Occipital lobe (tissue), 2 donors: ENCODE data around the gene BLTP3B. TPM values are rescaled to one million over a fixed set of nuclear protein-coding genes. Genes with fewer than 3 reads are reported as not detected.

Experiments used
- DNase-seq: peaks from one replicate; lab custom pipeline; 2025; lab: John Stamatoyannopoulos, UW
- total RNA-seq: library from RNA; depleted of rRNA; stranded (reverse); fragments of >200 nt; gene quantifications from one replicate; pipeline ENCODE4 v1.2.3, GENCODE V29; 2014

The BLTP3B gene
- total RNA-seq, 1 donor from 2014 or later = 99.2 TPM

GRCh38 chr12:100164153-100164704 is 21.6 kb upstream of the BLTP3B start:
- DNase-seq = no peak

GRCh38 chr12:100163416-100164152 is 20.9 kb upstream of the BLTP3B start:
- peak; percentile 71 for DNase-seq

DNA sequence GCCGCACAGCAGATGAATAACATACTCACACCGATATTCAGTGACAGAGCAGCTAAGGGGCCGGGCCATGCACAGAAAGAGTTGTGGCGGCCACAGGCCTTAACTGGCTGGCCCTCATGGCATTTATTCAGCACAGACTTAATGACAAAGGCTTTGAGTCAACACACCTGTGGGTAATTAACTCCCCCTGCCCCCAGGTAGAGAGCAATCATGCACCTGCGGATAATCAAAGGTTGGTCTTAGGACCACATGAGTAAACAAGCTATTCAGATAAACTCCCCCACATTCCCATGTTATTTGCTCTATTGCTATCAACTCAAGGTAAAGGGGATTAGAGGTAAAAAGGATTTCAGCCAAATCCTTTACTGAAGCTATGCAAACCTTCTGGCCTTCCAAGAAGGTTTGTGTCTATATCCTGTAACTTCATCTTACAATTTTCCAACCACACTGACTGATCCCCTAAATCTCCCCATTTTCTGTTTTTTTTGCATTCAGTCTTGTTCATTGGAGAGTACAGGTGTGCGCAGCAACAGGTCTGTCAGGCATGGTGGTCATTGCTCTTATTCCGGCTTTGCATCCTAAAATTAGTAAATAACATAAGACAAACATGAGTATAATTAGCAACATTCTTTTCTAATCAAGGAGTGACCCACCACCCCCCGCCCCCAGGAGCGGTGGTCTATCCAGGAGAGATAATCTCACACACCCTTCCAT is 16.9 kb upstream of the BLTP3B start:
- DNase-seq = no peak

DNA sequence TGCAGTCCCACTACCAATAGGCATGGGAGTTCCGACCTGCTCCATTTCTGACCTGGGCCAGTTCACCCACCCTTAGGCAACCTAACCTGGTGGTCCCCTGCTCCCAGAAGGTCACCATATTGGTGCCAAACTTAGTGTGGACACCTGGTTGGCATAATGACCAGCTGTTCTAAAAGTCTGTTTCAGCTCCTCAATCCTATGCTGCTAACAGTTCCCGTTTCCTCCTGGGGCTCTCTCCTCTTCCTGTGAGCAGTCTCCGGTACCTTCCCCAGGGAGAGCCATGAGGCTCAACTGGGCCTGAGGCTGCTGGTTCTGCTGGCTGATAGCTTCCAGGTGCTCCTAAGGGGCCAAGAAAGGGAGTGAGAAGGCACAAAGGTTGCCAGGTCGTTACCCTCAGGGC is 15.9 kb upstream of the BLTP3B start:
- no peak for DNase-seq

DNA sequence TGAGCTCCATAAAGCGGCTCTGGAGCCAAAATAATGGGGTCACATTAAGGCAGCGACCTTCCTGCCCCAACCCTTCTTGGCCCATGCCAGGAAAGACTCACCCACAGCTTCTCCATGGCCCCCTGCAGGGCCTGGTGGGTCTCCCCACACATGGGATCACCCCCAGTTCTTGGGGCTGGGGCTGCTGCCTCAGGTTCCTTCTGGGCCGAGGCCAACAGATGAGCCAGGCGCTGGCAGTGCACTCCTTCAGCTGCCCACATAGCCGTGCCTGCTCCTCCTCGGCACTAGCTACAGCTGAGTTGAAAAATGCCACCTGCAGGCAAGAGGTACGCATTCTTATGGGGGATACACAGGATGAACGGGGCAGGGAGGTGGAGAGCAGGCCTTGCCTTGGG is 14.8 kb upstream of the BLTP3B start:
- no peak for DNase-seq

- no peak for DNase-seq
Measured at GRCh38 chr12:100156731-100157426, 14.2 kb upstream of the BLTP3B start.

GRCh38 chr12:100154474-100155247 is 12.0 kb upstream of the BLTP3B start:
- peak; percentile 11 for DNase-seq

DNA sequence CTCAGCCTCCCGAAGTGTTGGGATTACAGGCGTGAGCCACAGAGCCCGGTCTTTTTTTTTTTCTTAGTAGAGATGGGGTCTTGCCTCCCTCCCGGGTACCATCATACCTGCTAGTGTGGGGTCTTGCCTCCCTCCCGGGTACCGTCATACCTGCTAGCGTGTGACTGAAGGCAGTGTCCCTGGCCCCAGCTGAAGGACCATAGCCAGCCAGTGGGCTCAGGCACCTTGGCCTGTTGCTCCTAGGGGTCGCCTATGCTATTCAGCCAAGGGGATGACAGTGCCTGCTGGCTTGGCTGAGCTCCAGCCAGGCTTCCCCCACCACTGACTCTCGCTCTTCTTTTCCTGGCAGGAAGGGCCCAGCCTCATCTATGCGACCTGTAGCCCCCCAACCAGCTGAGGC is 10.5 kb upstream of the BLTP3B start:
- no peak for DNase-seq

DNA sequence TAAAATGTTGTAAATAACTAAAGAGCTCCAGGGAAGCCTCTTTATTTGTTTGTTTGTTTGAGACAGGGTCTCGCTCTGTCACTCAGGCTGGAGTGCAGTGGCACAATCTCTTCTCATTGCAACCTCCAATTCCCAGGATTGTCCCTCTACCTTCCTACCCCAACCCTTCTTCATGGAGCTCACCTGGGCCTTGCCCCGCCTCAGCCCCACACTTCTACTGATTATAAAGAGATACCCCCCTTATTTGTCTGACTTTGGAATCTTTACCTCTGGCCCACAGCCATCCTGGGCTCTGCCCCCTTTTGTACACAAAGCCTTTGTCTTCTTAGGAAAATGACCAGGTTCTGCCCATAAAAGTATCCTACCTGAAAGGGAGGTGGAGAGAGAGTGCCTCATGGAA is 9.1 kb upstream of the BLTP3B start:
- DNase-seq = no peak

DNA sequence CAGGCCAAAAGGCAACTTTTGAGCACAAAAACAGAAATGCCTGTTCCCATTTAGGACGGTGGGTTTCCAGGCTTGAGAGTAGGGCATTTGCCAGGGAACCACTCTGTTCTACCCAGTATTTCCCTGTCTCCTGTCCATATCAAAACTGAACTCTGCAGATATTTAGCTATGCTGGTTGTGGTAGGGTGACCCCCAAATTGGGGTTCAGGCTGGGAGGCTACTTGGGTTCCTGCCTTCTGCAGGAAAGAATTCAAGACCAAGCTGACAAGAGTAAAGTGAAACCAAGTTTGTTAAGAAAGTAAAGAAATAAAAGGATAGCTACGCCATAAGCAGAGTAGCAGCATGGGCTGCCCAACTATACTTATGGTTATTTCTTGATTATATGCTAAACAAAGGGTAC is 3.6 kb upstream of the BLTP3B start:
- no peak for DNase-seq

GRCh38 chr12:100145643-100146042 is 3.0 kb upstream of the BLTP3B start:
- DNase-seq = no peak

- DNase-seq = peak; percentile 42
Measured at GRCh38 chr12:100141998-100142850, 450 bp downstream of the BLTP3B start.

GRCh38 chr12:100141666-100141997 is 1.0 kb downstream of the BLTP3B start:
- no peak for DNase-seq

DNA sequence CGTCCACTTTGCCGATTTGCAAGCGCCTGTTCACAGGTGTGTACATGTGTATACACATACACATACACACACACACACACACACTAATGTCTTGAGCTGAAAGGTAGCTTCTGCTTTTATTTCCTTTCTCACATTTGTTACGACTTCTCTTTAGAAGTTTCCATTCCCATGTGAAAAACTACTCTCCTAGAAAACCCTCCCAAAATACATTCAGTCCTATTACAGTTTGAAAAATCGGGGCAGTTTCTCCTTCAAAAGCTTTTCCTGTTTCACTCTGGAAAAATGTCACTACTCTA is 3.9 kb downstream of the BLTP3B start:
- no peak for DNase-seq

- DNase-seq = no peak
Measured at GRCh38 chr12:100138048-100138802, 4.4 kb downstream of the BLTP3B start.

DNA sequence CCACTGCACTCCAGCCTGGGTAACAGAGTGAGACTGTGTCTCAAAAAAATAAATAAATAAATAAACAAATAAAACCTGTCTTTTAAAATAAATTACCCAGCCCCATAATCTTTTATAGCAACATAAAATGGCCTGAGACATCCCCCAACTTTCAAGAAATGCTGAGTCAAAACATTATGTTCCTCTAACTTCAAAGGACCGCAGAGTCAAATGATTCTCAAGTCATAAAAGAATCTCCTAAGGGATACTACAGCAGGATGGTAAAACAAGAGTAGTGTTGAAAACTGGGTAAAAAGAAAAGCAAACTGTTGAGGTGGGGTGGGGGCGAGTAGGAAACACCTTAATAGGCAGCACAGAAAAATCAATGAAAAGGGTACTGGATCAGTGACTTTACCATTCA is 9.5 kb downstream of the BLTP3B start:
- no peak for DNase-seq

GRCh38 chr12:100128512-100128908 is 14.2 kb downstream of the BLTP3B start:
- no peak for DNase-seq

- DNase-seq = no peak
Measured at GRCh38 chr12:100127766-100128511, 14.7 kb downstream of the BLTP3B start.

DNA sequence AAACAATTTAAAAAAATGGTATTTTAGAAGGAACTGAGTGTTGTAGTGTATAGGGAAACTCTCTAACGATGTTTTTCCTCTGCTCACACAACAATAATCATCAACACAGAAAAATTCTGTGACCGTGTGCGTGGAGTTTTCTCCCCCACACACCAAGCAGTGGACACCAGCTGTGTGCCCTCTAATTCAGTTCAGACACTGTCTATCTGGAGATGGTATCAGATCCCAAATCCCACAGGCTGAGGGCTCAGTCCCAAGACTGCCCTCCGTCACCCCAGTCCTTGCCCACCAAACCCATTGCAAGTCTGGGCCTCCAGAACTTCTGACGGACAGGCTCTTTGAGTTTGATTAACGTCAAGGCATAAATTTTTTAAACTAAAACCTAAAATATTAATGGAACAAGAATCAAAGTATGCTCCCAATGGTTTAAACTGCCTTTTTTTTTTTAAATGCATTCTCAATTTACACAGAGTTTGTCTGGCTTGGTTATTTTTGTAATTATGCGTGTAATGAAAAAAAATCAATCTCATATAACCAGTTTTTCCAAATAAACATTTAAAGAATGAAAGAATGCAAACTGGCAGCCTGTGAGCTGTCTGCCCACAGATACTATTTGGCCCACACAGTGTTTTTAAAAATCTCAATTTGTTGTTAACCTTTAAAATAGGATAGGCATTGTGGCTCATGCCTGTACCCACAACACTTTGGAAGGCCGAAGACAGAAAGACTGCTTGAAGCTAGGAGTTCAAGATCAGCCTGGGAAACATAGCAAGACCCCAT is 19.2 kb downstream of the BLTP3B start:
- DNase-seq = no peak
